ENCODE measurements around the gene ZDHHC14.

DNA sequence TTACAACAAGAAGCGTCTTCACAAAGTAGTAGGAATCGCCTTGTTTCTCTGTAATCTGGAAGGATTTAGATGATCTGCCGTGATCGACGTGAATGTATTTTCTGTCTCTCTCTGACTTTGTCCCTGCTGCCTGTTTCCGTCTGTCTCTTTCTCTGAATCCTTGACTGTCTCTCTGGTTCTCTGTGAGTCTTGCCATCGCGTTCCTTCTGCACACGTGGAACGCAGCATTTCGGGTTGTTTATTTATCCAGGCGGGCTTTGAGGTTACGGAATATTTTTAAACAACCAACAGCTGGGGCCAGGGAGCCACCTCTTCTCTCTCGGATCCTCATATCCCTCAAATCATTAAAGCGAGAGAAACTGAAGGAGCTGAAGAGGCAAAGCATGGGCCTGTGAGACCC lies 215.9 kb downstream of the ZDHHC14 start:
- no peak for TF ChIP-seq POLR2A (IDR thresholded peaks at IDR 0.05)
- TF ChIP-seq, protein P1, sequence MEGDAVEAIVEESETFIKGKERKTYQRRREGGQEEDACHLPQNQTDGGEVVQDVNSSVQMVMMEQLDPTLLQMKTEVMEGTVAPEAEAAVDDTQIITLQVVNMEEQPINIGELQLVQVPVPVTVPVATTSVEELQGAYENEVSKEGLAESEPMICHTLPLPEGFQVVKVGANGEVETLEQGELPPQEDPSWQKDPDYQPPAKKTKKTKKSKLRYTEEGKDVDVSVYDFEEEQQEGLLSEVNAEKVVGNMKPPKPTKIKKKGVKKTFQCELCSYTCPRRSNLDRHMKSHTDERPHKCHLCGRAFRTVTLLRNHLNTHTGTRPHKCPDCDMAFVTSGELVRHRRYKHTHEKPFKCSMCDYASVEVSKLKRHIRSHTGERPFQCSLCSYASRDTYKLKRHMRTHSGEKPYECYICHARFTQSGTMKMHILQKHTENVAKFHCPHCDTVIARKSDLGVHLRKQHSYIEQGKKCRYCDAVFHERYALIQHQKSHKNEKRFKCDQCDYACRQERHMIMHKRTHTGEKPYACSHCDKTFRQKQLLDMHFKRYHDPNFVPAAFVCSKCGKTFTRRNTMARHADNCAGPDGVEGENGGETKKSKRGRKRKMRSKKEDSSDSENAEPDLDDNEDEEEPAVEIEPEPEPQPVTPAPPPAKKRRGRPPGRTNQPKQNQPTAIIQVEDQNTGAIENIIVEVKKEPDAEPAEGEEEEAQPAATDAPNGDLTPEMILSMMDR (IDR thresholded peaks at IDR 0.05): no peak
- TF ChIP-seq EP300 (IDR thresholded peaks at IDR 0.05): no peak
